DOHH2 (cell line): ENCODE data around the gene TPRN.

Experiments used
- EZH2phosphoT487 ChIP-seq: fragments of 200-600 bp; sonication (generic); IDR thresholded peaks from 2 replicates; pipeline ENCODE4 v1.6.1; 2017; ENCODE audit warnings: borderline replicate concordance, mild to moderate bottlenecking, antibody characterized with exemption, low read length, moderate library complexity, mixed read lengths
- TF ChIP-seq, protein P1 (sequence below): fragments of 200-600 bp; sonication (generic); IDR thresholded peaks from one replicate; pipeline ENCODE4 v1.5.1; 2014; ENCODE audit warnings: antibody characterized with exemption, mild to moderate bottlenecking, low read depth, low read length; ENCODE audit not compliant: poor library complexity, severe bottlenecking

DNA sequence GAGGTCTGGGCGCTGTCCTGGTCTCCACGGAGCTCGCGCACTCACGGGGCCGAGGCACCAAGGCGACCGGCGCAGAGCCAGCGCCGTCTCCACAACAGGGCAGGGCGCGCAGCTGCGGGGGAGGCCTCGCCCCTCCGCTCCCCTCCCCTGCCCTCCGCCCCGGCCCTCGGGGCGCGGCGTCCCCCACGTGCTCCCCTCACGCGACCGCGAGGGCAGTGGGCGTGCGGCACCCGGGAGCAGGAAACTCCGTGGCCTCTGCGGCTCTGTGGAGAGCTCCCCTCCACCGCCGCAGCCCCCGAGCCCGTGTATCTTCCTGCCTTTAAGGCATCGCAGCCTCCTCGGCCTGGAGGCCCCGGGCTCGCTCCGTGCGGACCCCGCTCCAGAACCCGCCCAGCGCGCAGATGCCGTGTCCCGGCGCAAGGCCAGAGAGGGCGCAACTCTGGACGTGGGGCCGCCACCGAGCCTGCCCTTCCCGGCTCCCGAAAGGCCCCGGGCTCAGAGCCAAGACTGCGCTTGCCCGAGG lies 39.8 kb upstream of the TPRN start:
- TF ChIP-seq, protein P1, sequence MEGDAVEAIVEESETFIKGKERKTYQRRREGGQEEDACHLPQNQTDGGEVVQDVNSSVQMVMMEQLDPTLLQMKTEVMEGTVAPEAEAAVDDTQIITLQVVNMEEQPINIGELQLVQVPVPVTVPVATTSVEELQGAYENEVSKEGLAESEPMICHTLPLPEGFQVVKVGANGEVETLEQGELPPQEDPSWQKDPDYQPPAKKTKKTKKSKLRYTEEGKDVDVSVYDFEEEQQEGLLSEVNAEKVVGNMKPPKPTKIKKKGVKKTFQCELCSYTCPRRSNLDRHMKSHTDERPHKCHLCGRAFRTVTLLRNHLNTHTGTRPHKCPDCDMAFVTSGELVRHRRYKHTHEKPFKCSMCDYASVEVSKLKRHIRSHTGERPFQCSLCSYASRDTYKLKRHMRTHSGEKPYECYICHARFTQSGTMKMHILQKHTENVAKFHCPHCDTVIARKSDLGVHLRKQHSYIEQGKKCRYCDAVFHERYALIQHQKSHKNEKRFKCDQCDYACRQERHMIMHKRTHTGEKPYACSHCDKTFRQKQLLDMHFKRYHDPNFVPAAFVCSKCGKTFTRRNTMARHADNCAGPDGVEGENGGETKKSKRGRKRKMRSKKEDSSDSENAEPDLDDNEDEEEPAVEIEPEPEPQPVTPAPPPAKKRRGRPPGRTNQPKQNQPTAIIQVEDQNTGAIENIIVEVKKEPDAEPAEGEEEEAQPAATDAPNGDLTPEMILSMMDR: no peak
- no peak for TF ChIP-seq EZH2phosphoT487
